Thoracic aorta endothelial cell (primary cell): Measurements from ENCODE around the gene MIOX. TPM values are rescaled to one million over a fixed set of nuclear protein-coding genes. Genes with fewer than 3 reads are reported as not detected.

Experiments
- total RNA-seq: library from RNA; depleted of rRNA; stranded (reverse); fragments of >200 nt; gene quantifications from 2 replicates; pipeline ENCODE4 v1.2.3, GENCODE V29; 2012

The MIOX gene
- total RNA-seq: not detected in 2 replicates

GRCh38 chr22:50486561-50487289 is at the start of gene MIOX:
TSS of gene MIOX (plus strand) at chr22:50486859. CDS start at chr22:50486898, 39 bp downstream.

GRCh38 chr22:50474710-50475651 is 11.7 kb upstream of the MIOX start, which contains the start of gene SBF1:
TSS of gene SBF1 (minus strand) at chr22:50475035. CDS start at chr22:50474840, 195 bp downstream.

DNA sequence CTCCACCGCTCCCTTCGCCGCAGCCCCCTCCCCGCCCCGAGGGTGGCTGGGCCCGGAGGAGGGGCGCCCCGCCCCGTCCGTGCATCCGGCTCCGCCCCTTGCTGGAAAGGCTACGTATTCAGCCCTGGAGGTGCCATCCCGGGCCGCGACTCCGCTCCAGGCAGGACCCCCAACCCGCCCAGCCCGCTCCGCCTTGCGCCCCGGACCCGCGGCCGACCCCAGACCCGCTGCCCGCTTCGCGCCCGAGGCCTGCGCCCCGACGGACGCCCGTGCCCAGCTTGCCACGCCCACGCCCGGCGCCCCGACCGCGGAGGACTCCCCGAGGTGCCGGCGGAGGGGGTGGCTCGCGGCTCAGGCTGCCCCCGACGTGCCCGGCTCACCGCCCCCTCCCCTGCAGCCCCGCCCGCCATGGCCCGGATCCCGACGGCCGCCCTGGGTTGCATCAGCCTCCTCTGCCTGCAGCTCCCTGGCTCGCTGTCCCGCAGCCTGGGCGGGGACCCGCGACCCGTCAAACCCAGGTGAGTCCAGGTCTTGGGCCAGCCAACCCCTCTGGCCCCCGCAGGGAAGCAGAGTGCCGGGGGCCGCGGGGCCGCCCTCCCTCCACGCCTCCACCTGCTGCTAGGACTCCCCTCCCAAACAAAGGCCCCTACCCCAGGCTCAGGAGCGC is 5.1 kb upstream of the MIOX start, which contains the start of gene ADM2:
ADM2 (plus strand) TSS at position 104 of the 667 bp plus-strand sequence; CDS start at position 409, 305 bp downstream.

DNA sequence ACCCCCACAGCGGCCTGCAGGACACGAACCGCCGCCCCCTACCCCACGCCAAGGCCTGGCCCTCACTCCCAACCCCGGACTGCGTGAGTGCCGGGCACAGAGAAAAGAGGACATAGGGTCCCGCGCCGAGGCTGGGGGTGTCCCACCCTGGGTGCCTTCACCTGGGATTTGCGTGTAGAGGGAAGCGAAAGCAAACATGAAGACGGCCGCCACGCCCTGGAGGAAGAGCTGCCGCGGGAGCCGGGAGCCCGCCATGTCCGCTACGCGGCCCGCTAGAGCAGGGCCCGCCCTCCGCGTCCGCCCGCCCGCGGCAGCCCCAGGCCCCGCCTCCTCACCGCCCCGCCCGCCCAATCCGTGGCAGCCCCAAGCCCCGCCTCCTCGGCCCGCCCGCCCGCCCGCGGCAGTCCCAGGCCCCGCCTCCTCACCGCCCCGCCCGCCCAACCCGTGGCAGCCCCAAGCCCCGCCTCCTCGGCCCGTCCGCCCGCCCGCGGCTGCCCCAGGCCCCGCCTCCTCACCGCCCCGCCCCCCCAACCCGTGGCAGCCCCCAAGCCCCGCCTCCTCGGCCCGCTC is 20.8 kb downstream of the MIOX start, which contains the start of gene LMF2:
LMF2 (minus strand) TSS at position 282 of the 570 bp plus-strand sequence; CDS start at position 255, 27 bp downstream.

DNA sequence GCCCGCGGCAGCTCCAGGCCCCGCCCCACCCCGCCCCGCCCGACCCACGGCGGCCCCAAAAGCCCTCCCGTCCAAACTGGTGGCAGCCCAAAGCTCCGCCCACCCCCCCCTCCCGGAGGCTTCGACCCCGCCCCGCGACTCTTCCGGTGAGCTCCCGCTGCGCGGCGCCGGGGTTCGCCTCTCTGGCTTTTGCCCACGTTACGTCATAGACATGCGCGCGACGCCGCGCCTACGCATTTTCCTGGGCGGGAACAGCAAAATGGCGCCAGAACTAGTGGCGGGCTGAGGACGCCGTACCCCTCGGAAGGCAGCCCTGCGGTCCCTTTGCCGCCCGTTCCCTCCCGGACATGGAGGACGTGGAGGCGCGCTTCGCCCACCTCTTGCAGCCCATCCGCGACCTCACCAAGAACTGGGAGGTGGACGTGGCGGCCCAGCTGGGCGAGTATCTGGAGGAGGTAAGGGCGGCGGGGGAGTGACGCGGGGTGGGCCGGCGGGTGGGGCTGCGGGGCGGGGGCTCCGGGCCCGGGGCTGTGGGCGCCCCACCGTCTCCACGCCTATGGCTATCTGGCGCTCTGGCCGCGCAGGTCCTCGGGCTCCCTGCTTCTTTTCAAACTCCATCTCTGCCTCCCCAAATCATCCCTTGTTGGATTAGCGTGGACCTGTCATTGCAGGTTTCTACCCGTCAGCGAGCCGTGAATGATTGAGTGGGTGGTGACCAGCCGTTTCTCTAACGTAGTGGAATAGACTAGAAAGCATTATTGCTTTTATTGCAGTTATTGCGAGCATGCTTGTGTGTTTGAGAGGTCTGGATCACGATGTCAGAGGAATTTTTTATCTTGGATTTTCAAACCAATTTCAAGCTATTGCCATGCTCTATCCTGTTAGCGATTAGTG is 21.6 kb downstream of the MIOX start, which contains the start of gene NCAPH2:
NCAPH2 (plus strand) TSS at position 234 of the 894 bp plus-strand sequence; CDS start at position 348, 114 bp downstream.

DNA sequence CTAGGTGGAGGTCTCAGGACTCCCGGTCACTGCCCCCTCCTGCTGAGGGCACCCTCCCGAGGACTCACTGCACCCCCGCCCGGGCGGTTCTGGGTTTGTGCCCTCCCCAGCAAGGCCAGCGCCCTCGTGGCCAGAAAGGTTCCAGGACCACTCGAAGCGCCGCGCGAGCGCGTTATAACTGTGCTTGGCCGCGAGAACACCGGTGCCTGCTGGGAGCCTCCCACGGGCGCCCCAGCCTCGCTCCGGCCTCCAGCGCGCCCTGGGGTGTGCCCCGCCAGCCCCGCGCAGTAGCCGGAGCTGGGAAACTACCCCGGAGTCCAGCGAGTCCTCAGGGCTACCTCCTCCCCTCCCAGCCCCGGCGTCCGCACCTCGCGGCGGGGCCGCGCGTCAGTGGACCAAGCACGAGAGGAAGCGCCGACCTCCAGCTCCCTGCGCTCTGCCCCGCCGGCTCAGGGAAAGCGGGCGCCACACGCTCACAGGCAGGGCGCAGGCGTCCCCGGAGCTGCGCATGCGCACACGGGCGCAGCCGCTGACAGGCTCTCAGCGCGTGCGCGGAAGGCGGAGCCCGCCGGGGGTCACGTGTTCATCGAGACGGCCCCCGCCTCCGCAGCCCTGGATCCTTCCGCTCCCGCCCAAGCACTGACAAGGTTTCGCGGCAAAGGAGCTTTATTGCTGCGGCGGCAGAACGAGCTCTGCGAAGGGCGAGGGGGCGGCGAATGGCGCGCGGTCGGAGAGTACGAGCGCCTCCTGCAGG is 38.6 kb downstream of the MIOX start, which contains the start of gene SCO2:
SCO2 (minus strand) TSS at position 495 of the 754 bp plus-strand sequence. CDS start 1,187 bp downstream, outside the sequence.

DNA sequence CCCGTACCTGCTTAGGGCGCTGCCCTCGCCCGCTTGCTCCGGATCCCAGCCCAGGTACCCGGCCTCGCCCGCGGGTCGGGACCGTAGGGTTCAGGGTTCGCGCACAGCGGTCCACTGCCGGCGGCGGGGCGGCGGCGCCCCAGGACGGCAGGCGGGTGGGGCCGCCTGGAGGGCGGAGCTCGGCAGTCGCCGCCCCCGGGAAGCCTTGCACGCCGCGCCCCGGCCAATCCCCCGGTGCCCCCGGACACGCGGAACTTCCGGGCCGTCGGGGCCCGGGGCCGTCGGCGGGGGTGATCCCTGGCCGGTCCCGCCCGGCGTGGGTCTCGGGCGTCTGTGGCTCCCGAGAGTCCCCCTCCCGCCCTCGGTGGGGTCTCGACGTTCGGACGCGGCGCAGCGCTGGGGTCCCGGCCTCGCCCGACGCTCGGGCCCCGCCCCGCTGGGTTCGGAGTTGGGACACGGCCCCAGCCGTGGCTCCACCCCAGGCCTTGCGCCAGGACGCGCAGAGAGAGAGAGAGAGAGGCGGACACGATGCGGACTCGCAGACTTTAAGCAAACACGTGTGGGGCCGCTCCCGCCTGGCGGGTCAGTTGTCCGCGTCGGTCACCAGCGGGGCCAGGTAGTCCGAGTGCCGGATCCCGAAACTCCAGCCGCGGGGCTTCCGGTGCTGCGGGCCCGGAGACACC is 43.4 kb downstream of the MIOX start, which contains the start of gene TYMP:
TYMP (minus strand) TSS at position 116 of the 683 bp plus-strand sequence. CDS start 303 bp downstream, outside the sequence.

Other genes starting within 250 kb of the MIOX start
- gene TUBGCP6, start 241.8 kb upstream of the MIOX start, total RNA-seq: 28.3 and 28.7 TPM in 2 replicates
- 17.0 and 17.4 TPM in 2 replicates for gene HDAC10, start 235.6 kb upstream of the MIOX start, total RNA-seq
- gene MAPK12, start 225.2 kb upstream of the MIOX start, total RNA-seq: 40.8 and 49.9 TPM in 2 replicates
- 10.1 and 10.8 TPM in 2 replicates for gene MAPK11, start 216.5 kb upstream of the MIOX start, total RNA-seq
- 64.2 and 73.9 TPM in 2 replicates for gene PLXNB2, start 179.2 kb upstream of the MIOX start, total RNA-seq
- 1.1 and 1.7 TPM in 2 replicates for gene DENND6B, start 159.8 kb upstream of the MIOX start, total RNA-seq
- gene PPP6R2, start 143.5 kb upstream of the MIOX start, total RNA-seq: 47.9 and 48.7 TPM in 2 replicates
- gene SBF1, start 11.8 kb upstream of the MIOX start, total RNA-seq: 47.6 and 55.6 TPM in 2 replicates
- gene ADM2, start 5.3 kb upstream of the MIOX start, total RNA-seq: 0.36 and 0.40 TPM in 2 replicates
- 31.5 and 40.1 TPM in 2 replicates for gene LMF2, start 20.8 kb downstream of the MIOX start, total RNA-seq
- gene NCAPH2, start 21.4 kb downstream of the MIOX start, total RNA-seq: 33.2 and 40.8 TPM in 2 replicates
- gene SCO2, start 38.7 kb downstream of the MIOX start, total RNA-seq: 2.0 and 2.4 TPM in 2 replicates
- gene TYMP, start 43.2 kb downstream of the MIOX start, total RNA-seq: 4.4 and 6.0 TPM in 2 replicates
- not detected in 2 replicates for gene KLHDC7B, start 59.0 kb downstream of the MIOX start, total RNA-seq
- gene SYCE3, start 76.1 kb downstream of the MIOX start, total RNA-seq: not detected in 2 replicates
- gene CPT1B, start 91.6 kb downstream of the MIOX start, total RNA-seq: 1.6 and 2.1 TPM in 2 replicates
- gene CHKB, start 96.0 kb downstream of the MIOX start, total RNA-seq: 21.1 and 30.4 TPM in 2 replicates
- 0.13 and 0.14 TPM in 2 replicates for gene MAPK8IP2, start 113.9 kb downstream of the MIOX start, total RNA-seq
- 14.8 and 18.7 TPM in 2 replicates for gene ARSA, start 141.3 kb downstream of the MIOX start, total RNA-seq
- gene SHANK3, start 186.0 kb downstream of the MIOX start, total RNA-seq: 36.4 and 54.3 TPM in 2 replicates